K562 (cell line): Measurements from ENCODE around the gene ARF1. TPM values are rescaled to one million over a fixed set of nuclear protein-coding genes. Genes with fewer than 3 reads are reported as not detected.

ENCODE experiments used
- BRCA1 ChIP-seq, 2 experiments: fragments of 450-650 bp in 1 of 2; sonication (generic) in 1 of 2; formaldehyde crosslinking in 1 of 2; IDR thresholded peaks; 2 replicates each; pipeline versions ENCODE4 v1.5.0 to v1.6.1; 2017 to 2020; ENCODE audit warnings: mild to moderate bottlenecking in 1 of 2, missing genetic modification reagents in 1 of 2
- CBX5 ChIP-seq: IDR thresholded peaks from 2 replicates; pipeline ENCODE4 v1.6.1; 2014; ENCODE audit warnings: low read depth, borderline replicate concordance
- CREB3L1 ChIP-seq: fragments of 450-650 bp; IDR thresholded peaks from 2 replicates; pipeline ENCODE4 v1.6.1; 2014; ENCODE audit warnings: low read depth, mild to moderate bottlenecking, moderate library complexity, borderline replicate concordance
- DEAF1 ChIP-seq: fragments of 450-650 bp; formaldehyde crosslinking; IDR thresholded peaks from 2 replicates; pipeline ENCODE4 v1.4.0; 2020; ENCODE audit warnings: mild to moderate bottlenecking, moderate library complexity
- FOXA3 ChIP-seq, 2 experiments: fragments of 450-650 bp in 1 of 2; sonication (generic) in 1 of 2; formaldehyde crosslinking; IDR thresholded peaks in 1 of 2; conservative IDR thresholded peaks in 1 of 2; 2 replicates each; pipeline versions ENCODE4 v1.4.0 to v1.8.0; 2020 to 2022; ENCODE audit warnings: mild to moderate bottlenecking in 2 of 2, missing genetic modification reagents in 1 of 2
- GTF2B ChIP-seq: IDR thresholded peaks from 2 replicates; pipeline ENCODE4 v1.6.1; 2011; ENCODE audit not compliant: insufficient read length; ENCODE audit errors: extremely low read depth
- HDAC2 ChIP-seq: fragments of 450-650 bp; IDR thresholded peaks from 2 replicates; pipeline ENCODE4 v1.6.1; 2016; ENCODE audit warnings: mild to moderate bottlenecking
- HEY1 ChIP-seq: fragments of 250-450 bp; sonication (Bioruptor Pico); IDR thresholded peaks from 2 replicates; pipeline ENCODE4 v1.5.0; 2020; ENCODE audit warnings: mild to moderate bottlenecking, moderate library complexity, borderline replicate concordance
- KLF6 ChIP-seq: fragments of 250-450 bp; sonication (Bioruptor Pico); IDR thresholded peaks from 2 replicates; pipeline ENCODE4 v1.4.0; 2020; ENCODE audit warnings: mild to moderate bottlenecking, moderate library complexity, borderline replicate concordance
- MCM2 ChIP-seq: fragments of 450-650 bp; IDR thresholded peaks from 2 replicates; pipeline ENCODE4 v1.6.1; 2017; ENCODE audit warnings: low read depth, mild to moderate bottlenecking
- NR4A1 ChIP-seq, 2 experiments: fragments of 250-450 bp in 1 of 2; fragments of 450-650 bp in 1 of 2; sonication (Bioruptor Pico) in 1 of 2; IDR thresholded peaks; 2 replicates each; pipeline versions ENCODE4 v1.4.0 to v1.6.1; 2016 to 2020; ENCODE audit warnings: mild to moderate bottlenecking in 2 of 2, missing compliant biosample characterization in 1 of 2, missing genetic modification characterization in 1 of 2, moderate library complexity in 1 of 2
- RAD21 ChIP-seq, 2 experiments: fragments of 250-450 bp in 1 of 2; fragments of 450-650 bp in 1 of 2; sonication (Bioruptor Pico) in 1 of 2; formaldehyde crosslinking in 1 of 2; IDR thresholded peaks in 1 of 2; conservative IDR thresholded peaks in 1 of 2; 2 replicates each; pipeline versions ENCODE4 v1.4.0 to v1.8.0; 2020 to 2022; ENCODE audit warnings: mild to moderate bottlenecking in 2 of 2, moderate library complexity in 1 of 2
- RFX1 ChIP-seq: fragments of 450-650 bp; IDR thresholded peaks from 2 replicates; pipeline ENCODE4 v1.6.1; 2016; ENCODE audit warnings: mild to moderate bottlenecking, moderate library complexity
- SMAD3 ChIP-seq: fragments of 450-650 bp; formaldehyde crosslinking; conservative IDR thresholded peaks from 2 replicates; pipeline ENCODE4 v1.4.0; 2020; ENCODE audit warnings: mild to moderate bottlenecking
- SMARCA4 ChIP-seq: fragments of 450-650 bp; IDR thresholded peaks from 2 replicates; pipeline ENCODE4 v1.6.1; 2016
- TBP ChIP-seq: optimal IDR thresholded peaks from 2 replicates; pipeline ENCODE3; 2011; ENCODE audit warnings: low read depth, low read length, improper control_type of control experiment
- TEAD1 ChIP-seq, 2 experiments: fragments of 450-650 bp in 1 of 2; sonication (generic) in 1 of 2; formaldehyde crosslinking; IDR thresholded peaks; 2 replicates each; pipeline versions ENCODE4 v1.4.0 to v1.8.0; 2020 to 2022; ENCODE audit warnings: mild to moderate bottlenecking in 2 of 2, missing genetic modification reagents in 1 of 2
- ZBTB7A ChIP-seq: IDR thresholded peaks from 2 replicates; pipeline ENCODE4 v1.6.1; 2011; ENCODE audit warnings: low read depth, mild to moderate bottlenecking, low read length, moderate library complexity, borderline replicate concordance; ENCODE audit not compliant: control insufficient read depth
- ZNF408 ChIP-seq: fragments of 250-450 bp; sonication (Bioruptor Pico); IDR thresholded peaks from 2 replicates; pipeline ENCODE4 v1.4.0; 2020; ENCODE audit warnings: low read depth, mild to moderate bottlenecking, moderate library complexity
- ZNF41 ChIP-seq: fragments of 250-450 bp; sonication (Bioruptor Pico); conservative IDR thresholded peaks from 2 replicates; pipeline ENCODE4 v1.4.0; 2020; ENCODE audit warnings: mild to moderate bottlenecking
- polyA plus RNA-seq, 8 experiments: library from polyadenylated mRNA; depleted of rRNA in 4 of 8; stranded (reverse) in 5 of 8; unstranded in 3 of 8; fragments of >200 nt; fragmentation: Nextera tagmentation in 2 of 8; fragmentation: Illumina TruSeq in 1 of 8; extraction: Ambion mirVana in 2 of 8; extraction: Trizol in 1 of 8; gene quantifications; 2 replicates each; pipeline versions ENCODE4 v1.2.1 to v1.2.3, GENCODE V29; 2011 to 2014; ENCODE audit warnings: inconsistent platforms in 1 of 8, missing spikeins in 1 of 8
- total RNA-seq, 7 experiments: library from RNA; depleted of rRNA in 6 of 7; stranded (reverse); fragments of >200 nt in 6 of 7; fragmentation: Illumina TruSeq in 2 of 7; extraction: Trizol in 2 of 7; gene quantifications; 2 replicates each; pipeline versions ENCODE4 v1.2.1 to v1.2.3, GENCODE V29; 2011 to 2021; ENCODE audit warnings: low replicate concordance in 1 of 7

ARF1 gene
- total and polyA plus RNA-seq, 9 of the 15 experiments (the other 6 are each of a cell fraction or from before 2014, with no cell fraction given): 69.8 to 593 (median 325) TPM

- no peak for TF ChIP-seq BRCA1 (IDR thresholded peaks at IDR 0.05)
- no peak for TF ChIP-seq BRCA1 (CRISPR knock-in tag; IDR thresholded peaks at IDR 0.05)
- no peak; the same call in 1 of the 2 replicates for TF ChIP-seq CBX5
- no peak for TF ChIP-seq RFX1
- 0 out of 2 replicates have a peak, but pooled peaks have one; percentile 10 for TF ChIP-seq KLF6 (CRISPR knock-in tag)
- TF ChIP-seq ZNF408: no peak
- peak in 1 of 2 experiments; percentile 41; a peak in 1 of 4 replicates for TF ChIP-seq TEAD1 (CRISPR knock-in tag; IDR thresholded peaks at IDR 0.05)
- no peak for TF ChIP-seq ZBTB7A
- TF ChIP-seq SMARCA4: peak; percentile 45; the same call in 1 of the 2 replicates
- no peak for TF ChIP-seq CREB3L1
- TF ChIP-seq TBP: peak; percentile 35
- no peak for TF ChIP-seq GTF2B
- TF ChIP-seq ZNF41: peak; percentile 56; the same call in 1 of the 2 replicates
- TF ChIP-seq NR4A1 (CRISPR knock-in tag; IDR thresholded peaks at IDR 0.05): 0 out of 2 replicates have a peak, but pooled peaks have one; percentile 59
- TF ChIP-seq NR4A1 (tag; IDR thresholded peaks at IDR 0.05): no peak
- 0 out of 2 replicates have a peak, but pooled peaks have one; percentile 34 for TF ChIP-seq SMAD3 (CRISPR knock-in tag)
- peak in 1 of 2 experiments; percentile 38; a peak in 1 of 4 replicates for TF ChIP-seq FOXA3 (CRISPR knock-in tag; conservative IDR thresholded peaks at IDR 0.05 in 1 of 2, IDR thresholded peaks at IDR 0.05 in 1 of 2)
- TF ChIP-seq DEAF1: 0 out of 2 replicates have a peak, but pooled peaks have one; percentile 7
- 0 out of 2 replicates have a peak, but pooled peaks have one; percentile 30 for TF ChIP-seq HEY1 (CRISPR knock-in tag)
- TF ChIP-seq HDAC2: peak; percentile 56; the same call in 1 of the 2 replicates
- no peak for TF ChIP-seq MCM2
- peak in 1 of 2 experiments; percentile 31; a peak in 2 of 4 replicates for TF ChIP-seq RAD21 (CRISPR knock-in tag; conservative IDR thresholded peaks at IDR 0.05 in 1 of 2, IDR thresholded peaks at IDR 0.05 in 1 of 2)
These were observed 57.0 kb downstream of the ARF1 start (continued) for GRCh38 chr1:228139406-228139930.
